ENCODE data around the gene NRROS.

DNA sequence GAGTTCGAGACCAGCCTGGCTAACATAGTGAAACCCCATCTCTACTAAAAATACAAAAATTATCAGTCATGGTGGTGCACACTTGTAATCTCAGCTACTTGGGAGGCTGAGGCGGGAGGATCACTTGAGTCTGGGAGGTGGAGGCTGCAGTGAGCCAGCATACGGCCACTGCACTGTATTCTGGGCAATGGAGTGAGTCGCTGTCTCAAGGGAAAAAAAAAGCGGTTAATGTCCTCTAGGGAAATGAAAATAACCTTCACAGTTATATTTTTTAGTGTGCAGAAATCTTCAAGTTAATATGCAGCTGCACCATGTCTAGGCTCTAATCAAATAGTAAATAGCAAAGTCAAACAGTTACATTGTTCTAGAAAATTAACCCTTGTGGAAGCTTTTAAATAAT is 57.8 kb downstream of the NRROS start:
- TF ChIP-seq POLR2AphosphoS5 (IDR thresholded peaks at IDR 0.05) = no peak
- TF ChIP-seq EP300 (IDR thresholded peaks at IDR 0.05) = no peak
